LNCaP clone FGC (cell line): ENCODE data around the gene TBRG4.

Source experiments
- DNase-seq: peaks from one replicate; pipeline ENCODE4 v3.0.0-alpha.2; 2011; ENCODE audit warnings: low read depth
- H3K4me3 ChIP-seq: 2 replicates; pipeline ENCODE4 v1.5.1; 2011; ENCODE audit warnings: mild to moderate bottlenecking, low read depth, low read length, control low read depth
- CTCF ChIP-seq: IDR thresholded peaks from 2 replicates; pipeline ENCODE4 v1.5.1; 2012; ENCODE audit warnings: mild to moderate bottlenecking; ENCODE audit not compliant: control insufficient read depth, insufficient read depth; ENCODE audit errors: extremely low read depth

The TBRG4 gene

GRCh38 chr7:45132708-45133320, 21.3 kb upstream of the TBRG4 start:
- no peak overlapping the region for H3K4me3 ChIP-seq
- no peak for TF ChIP-seq CTCF
- no peak for DNase-seq

GRCh38 chr7:45131891-45132290, 20.4 kb upstream of the TBRG4 start:
- no peak for TF ChIP-seq CTCF
- DNase-seq, result no peak
- H3K4me3 ChIP-seq, result no peak overlapping the region

GRCh38 chr7:45130910-45131309, 19.4 kb upstream of the TBRG4 start:
- TF ChIP-seq CTCF, result no peak
- no peak overlapping the region for H3K4me3 ChIP-seq
- DNase-seq, result no peak

- TF ChIP-seq CTCF, result no peak
- DNase-seq, result no peak
These were observed 18.4 kb upstream of the TBRG4 start for GRCh38 chr7:45129906-45130305.

GRCh38 chr7:45129181-45129800, 17.8 kb upstream of the TBRG4 start:
- no peak for DNase-seq
- no peak for TF ChIP-seq CTCF
- H3K4me3 ChIP-seq, result no peak overlapping the region

More at GRCh38 chr7:45129906-45130305, 18.4 kb upstream of the TBRG4 start:
- no peak overlapping the region for H3K4me3 ChIP-seq

GRCh38 chr7:45126920-45127319, 15.4 kb upstream of the TBRG4 start:
- DNase-seq, result no peak
- H3K4me3 ChIP-seq, result no peak overlapping the region
- no peak for TF ChIP-seq CTCF

- TF ChIP-seq CTCF, result no peak
- H3K4me3 ChIP-seq, result no peak overlapping the region
- no peak for DNase-seq
These were observed 14.7 kb upstream of the TBRG4 start for GRCh38 chr7:45126201-45126600.
